HG03175 (cell line): ENCODE results near the gene MRTO4.
"Not testable (repeated sequence)": the region's sequence is repeated elsewhere in the genome, so short reads cannot be mapped to it uniquely, and the experiment has no call there.

Experiments
- ATAC-seq: cut with Tn5 transposase; IDR thresholded peaks from one replicate; pipeline ENCODE4 v1.9.1; 2021; ENCODE audit warnings: mild to moderate bottlenecking, moderate library complexity; ENCODE audit not compliant: unreplicated experiment

The MRTO4 gene

GRCh38 chr1:19222979-19223824, 28.4 kb upstream of the MRTO4 start:
- no peak for ATAC-seq

DNA sequence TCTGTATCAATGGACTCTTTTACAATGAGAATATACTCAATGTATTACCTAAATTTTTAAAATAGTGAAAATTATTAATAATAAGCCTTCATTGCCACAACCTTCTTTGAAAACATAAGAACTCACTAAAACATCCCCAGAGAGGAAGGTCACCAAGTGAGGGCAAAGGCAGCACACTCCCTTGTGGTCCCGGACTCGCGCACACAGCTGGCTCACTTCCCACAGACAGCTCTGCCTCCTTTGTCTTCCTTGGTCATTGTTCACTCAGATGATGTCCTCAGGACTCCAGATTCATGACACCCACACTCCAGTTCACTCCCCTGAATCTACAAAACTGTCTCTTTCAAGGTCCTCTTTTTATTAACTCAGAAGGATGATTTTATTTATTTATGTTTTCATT, 22.4 kb upstream of the MRTO4 start:
- no peak for ATAC-seq

GRCh38 chr1:19229828-19230325, 21.7 kb upstream of the MRTO4 start:
- no peak for ATAC-seq

DNA sequence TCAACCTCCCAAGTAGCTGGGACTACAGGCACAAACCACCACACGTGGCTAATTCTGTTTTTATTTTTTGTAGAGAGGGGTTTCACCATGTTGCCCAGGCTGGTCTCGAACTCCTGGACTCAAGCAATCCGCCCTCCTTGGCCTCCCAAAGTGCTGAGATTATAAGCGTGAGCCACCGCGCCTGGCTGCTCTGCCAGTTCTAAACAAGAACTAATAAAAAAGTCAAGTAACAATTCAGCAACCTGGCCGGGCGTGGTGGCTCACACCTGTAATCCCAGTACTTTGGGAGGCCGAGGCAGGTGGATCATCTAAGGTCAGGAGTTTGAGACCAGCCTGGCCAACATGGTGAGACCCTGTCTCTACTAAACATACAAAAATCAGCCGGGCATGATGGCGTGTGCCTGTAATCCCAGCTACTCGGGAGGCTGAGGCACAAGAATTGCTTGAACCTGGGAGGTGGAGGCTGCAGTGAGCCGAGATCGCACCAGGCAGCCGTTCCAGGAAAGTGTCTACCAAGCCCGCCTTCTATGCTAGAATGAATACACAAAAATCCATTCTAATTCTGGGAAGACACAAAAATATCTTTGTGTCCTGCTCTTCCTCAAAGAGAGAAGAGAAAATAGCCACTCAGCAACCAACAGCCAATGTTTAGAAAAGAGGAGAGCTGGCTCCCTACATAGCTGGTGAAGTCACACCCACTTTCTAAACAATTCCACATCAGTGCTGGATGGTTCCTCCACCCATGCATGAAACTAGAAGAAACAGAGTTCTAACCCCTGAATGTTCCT, 19.7 kb upstream of the MRTO4 start:
- ATAC-seq: not testable (repeated sequence)

DNA sequence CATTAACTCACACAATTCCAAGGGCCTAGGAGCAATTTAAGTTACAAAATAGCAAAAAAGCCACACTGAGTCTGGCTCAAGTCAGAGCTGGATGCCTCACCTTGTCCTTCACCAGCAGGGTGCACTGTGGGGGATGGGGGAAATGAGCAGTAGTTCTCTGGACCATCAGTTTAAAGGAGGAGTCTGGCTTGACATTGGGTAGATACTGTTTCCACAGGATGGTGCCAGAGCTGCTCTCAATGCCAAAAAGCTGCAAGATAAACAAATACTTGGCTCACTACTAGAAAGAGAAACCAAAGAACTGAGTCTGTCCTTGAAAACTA, 19.1 kb upstream of the MRTO4 start:
- no peak for ATAC-seq

DNA sequence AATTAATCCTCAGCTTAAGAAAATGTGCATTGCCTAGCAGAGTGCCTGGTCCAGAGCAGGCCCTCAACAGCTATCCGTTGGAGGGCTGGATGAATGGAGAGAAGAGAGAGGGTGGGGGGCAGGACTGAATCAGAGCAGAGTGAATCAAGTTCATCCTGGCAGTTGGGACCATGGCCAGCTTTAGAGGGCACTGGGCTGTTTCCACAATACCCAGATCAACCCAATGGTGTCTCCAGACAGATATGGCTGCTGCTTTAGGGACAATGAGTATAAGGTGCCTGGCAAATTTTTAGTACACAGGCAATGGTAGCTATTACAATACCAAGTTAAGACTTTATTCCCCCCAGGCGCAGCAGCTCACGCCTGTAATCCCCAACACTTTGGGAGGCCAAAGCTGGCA, 17.4 kb upstream of the MRTO4 start:
- ATAC-seq: no peak

- no peak for ATAC-seq
Observed at GRCh38 chr1:19239876-19240275, 11.7 kb upstream of the MRTO4 start.

DNA sequence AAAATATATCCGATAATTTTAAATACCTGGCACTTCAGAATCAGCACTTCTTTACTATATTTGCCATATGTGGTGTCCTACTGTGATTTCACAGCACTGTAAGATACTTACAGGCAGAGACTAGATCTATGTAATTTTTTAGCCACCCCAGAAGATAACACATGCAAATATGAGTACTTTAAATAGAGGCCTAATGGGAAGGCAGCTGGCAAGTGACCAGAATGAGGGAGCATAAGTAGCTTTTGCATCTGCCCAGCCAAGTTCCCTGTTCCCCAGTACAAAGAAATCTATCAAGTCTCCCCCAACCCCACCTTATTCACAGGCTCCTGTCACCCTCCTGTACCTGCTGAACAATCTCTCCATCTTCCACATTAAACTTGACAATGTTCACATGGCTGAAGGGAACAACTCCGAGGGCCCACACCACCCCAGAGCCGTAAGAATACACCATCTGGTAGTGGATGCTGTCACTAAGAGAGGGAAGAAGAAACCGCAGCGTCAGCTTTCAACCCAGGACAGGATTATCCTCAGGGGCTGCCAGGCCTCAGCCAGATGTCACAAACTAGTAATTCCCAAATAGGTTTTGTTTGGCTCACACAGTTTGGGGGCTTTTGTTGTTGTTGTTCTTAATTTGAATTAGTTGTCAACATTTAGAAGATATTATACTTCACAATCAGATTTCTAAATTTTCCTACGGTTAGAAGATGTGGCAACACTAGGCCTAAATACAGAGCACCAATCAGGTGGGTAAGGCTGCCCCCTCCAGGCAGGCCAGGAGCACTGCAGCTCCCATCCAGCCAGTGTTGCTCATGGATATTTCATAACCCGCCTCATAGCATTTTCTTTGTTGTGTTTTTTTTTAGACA, 10.7 kb upstream of the MRTO4 start:
- no peak for ATAC-seq

DNA sequence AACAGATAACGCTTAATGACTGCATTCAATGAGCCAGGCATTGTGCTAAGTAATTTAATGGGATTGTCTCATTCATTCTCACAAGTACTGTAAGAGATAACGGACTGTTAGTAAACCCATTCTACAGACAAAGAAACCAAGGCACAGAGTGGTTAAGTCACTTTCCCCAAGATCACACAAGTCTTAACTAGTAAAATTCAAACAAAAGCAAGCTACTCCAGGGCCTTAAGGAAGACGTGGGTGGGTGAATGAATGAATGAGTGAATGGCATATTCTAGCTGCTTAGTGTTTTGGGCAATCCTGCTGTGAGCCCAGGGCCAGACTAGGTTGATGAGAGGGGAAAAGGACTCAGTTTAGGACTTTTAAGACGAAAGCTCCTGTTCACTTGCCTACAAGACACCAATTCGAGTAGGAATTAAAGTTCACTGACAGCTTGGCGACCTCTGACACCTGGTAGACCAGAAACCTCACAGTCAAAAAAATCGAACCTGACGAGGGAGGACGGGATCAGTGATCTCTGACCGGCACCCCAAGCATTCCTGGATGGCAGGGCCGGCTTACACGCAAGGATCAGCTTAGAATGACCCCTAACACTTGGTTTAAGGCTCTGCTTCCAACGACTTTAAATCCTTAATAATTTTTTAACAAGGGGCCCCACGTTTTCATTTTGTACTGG, 838 bp upstream of the MRTO4 start:
- ATAC-seq: no peak

GRCh38 chr1:19254416-19254815, 2.8 kb downstream of the MRTO4 start:
- ATAC-seq: no peak

- ATAC-seq: no peak
Observed at GRCh38 chr1:19255288-19255687, 3.7 kb downstream of the MRTO4 start.

GRCh38 chr1:19256301-19256700, 4.7 kb downstream of the MRTO4 start:
- ATAC-seq: not testable (repeated sequence)

- ATAC-seq: no peak
Observed at GRCh38 chr1:19257178-19257914, 5.7 kb downstream of the MRTO4 start.

GRCh38 chr1:19258353-19258752, 6.7 kb downstream of the MRTO4 start:
- no peak for ATAC-seq

DNA sequence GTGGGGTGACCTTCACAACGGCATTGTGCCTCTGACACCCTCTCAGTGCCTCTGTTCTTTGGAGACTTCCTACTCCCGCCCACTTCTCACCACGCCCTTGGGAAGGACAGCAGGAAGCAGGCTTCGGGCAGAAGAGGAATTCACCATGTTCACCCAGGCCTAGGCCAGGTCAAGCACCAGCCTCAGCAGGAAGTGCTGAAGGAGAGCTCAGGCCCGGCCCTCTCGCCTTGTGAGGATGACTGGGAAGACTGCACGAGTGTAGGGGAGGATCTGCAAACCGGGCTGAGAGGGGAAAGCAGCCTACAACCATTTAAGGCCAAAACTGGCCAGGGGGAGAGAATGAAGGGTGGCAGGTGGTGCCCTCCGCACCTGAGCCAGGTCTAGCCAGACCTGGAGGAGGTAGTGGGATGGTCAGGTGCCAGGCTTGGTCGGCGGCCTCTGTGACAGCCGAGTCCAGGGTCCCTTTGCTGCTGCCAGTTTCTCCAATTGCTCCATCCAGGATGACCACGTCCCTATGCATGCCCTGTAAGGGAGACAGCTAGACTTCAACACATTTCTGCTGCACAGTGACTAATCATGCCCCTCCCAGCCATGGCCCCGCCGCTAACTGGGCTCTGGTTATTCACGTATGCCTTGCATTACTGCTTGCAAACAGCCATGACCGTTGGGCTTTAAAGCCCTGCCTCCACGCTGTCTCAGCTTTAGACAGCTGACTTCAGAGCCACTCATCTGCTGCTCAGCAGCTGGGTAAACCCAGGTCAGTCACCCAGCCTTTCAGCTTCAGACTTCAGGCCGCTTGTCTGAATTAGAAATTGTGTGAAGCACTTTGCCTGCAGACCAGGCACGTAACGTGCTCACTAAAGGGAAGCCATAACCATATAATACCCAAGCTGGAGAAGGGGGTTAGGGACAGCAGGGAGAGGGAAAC, 8.9 kb downstream of the MRTO4 start:
- no peak for ATAC-seq

- no peak for ATAC-seq
Observed at GRCh38 chr1:19262047-19262446, 10.4 kb downstream of the MRTO4 start.

DNA sequence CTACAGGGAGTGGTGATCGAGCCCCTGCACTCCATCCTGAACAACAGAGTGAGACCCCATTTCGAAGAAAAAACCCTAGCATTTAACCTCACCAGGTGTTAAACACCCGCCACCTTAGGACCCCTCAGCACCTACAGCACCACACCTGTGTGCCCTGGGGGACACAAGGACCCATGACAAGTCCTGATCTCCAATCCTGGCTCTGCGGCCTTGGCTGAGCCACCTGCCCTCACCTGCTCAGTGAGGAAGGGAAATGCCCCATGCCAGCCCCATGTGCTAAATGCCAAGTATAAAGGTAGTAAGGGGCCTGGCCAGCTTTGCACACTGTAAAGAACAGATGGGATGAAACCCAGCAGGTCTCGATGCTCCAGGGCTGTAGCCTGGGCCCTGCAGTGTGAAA, 11.1 kb downstream of the MRTO4 start:
- no peak for ATAC-seq

DNA sequence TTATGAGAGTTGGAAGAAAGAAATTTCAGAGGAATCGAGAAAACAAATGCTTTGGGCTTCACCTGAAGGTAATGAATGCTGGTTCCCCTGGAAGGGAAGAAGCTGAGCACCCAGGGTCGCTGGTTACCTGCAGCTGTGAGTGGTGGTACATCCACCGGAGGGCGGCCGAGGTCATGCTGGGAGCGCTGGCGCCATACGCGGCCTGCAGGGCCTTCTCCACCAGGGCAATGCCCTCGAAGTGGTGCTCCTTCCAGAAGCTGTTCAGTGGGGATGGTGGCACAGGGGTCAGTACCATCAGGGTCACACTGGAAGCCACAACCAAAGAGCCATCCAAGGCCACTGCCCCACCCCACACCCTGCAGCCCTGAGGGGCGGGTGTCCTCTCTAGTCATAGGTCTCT, 16.8 kb downstream of the MRTO4 start:
- ATAC-seq: no peak
